ENCODE results near the gene TRH. TPM values are rescaled to one million over a fixed set of nuclear protein-coding genes. Genes with fewer than 3 reads are reported as not detected.
"Not testable (repeated sequence)": the region's sequence is repeated elsewhere in the genome, so short reads cannot be mapped to it uniquely, and the experiment has no call there.

The TRH gene
- total RNA-seq, 1 donor from 2014 or later = not detected

DNA sequence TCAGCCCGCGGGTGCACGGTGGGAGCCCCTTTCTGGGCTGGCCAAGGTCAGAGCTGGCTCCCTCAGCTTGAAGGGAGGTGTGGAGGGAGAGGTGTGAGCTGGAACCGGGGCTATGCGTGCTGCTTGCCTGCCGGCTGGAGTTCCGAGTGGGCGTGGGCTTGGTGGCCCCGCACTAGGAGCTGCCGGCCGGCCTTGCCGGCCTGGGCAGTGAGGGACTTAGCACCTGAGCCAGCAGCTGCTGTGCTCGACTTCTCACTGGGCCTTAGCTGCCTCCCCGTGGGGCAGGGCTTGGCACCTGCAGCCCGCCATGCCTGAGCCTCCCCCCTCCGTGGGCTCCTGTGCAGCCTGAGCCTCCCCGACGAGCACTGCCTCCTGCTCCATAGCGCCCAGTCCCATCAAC, 36.0 kb downstream of the TRH start:
- DNase-seq (ENCODE audit: low spot score) = no peak

- not testable (repeated sequence) for DNase-seq (ENCODE audit: low spot score)
These were observed 37.6 kb downstream of the TRH start for GRCh38 chr3:130012108-130012507.

GRCh38 chr3:130013246-130013645, 38.7 kb downstream of the TRH start:
- not testable (repeated sequence) for DNase-seq (ENCODE audit: low spot score)

DNA sequence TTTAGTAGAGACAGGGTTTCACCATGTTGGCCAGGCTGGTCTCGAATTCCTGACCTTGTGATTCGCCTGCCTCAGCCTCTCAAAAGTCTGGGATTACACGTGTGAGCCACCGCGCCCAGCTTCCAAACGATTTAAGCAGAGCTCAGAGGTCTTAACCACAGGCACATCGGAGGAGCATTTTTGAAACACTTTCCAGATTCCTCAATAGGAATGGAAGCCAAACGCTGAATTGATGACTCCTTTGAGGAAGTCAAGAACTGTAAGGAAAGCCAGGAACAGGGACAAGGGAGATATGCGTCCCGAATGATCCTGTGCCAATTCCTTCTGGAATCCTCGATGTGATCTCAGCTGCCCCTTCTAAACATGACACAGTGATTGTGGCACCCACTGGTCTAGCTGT, 40.0 kb downstream of the TRH start:
- DNase-seq (ENCODE audit: low spot score) = no peak

- DNase-seq (ENCODE audit: low spot score) = not testable (repeated sequence)
These were observed 43.1 kb downstream of the TRH start for GRCh38 chr3:130017661-130018060.

DNA sequence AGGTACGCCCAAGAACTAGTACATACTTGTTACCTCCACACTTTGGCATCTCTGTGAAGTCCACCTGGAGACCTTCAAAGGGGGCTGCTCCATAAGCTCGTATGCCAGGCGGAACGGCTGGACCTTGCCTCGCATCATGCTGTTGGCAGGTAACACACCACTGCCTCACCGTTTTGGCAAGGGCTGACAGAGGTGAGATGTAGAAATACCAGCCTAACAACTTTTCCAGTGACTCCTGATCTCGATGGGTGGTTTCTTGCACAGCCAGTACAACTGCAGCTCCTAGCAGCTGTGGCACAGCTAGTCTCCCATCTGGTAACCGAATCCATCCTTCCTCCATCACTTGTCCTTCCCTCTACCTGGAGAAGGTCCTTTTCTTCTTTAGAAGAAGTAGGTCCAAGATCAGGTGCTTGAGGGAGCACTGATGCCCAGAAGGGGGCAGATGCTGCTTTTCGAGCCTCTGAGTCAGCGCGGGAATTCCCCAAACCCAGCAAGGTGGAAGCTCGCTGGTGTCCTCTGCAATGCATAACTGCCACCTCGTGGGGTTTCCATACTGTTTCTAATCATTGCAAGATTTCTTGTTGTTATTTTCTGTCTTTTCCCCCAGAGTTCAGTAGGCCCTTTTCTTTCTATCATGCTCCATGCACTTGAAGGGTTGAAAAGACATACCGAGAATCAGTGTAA, 51.8 kb downstream of the TRH start:
- peak; percentile 57 for DNase-seq (ENCODE audit: low spot score)

- DNase-seq (ENCODE audit: low spot score) = not testable (repeated sequence)
These were observed 52.9 kb downstream of the TRH start for GRCh38 chr3:130027437-130027836.

Other genes with a start within 250 kb of the TRH start
- gene TMCC1, start 81.0 kb upstream of the TRH start, total RNA-seq = 52.9 TPM
- gene ALG1L2, start 107.1 kb downstream of the TRH start, total RNA-seq = 1.2 TPM